Stimulated activated CD8-positive, alpha-beta memory T cell treated with anti-CD3 and anti-CD28 coated beads, Interleukin-4, amount 100 ng/mL, for 24 hours (primary cell): Measurements from ENCODE around the gene DNMT3B.
"Not testable (repeated sequence)": the region's sequence is repeated elsewhere in the genome, so short reads cannot be mapped to it uniquely, and the experiment has no call there.

Source experiments
- DNase-seq: peaks from one replicate; pipeline ENCODE4 v3.0.0-alpha.2; 2020; ENCODE audit warnings: low read depth

The DNMT3B gene

DNA sequence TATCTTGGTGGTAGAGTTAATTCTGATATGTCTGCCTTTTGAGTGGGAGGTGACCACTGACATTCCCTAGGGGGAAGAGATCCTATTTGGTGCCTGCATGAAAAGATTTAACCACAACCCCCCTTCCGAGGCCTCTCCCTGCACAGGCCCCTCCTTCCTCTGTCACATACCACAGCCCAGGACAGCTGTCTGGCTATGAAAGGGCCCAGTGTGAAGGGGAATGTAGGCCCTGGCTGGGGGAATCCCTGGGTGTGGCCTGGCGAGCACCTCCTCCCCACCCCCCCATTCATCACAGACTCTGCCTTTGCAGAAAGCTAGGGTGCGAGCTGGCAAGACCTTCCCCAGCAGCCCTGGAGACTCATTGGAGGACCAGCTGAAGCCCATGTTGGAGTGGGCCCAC lies 30.1 kb downstream of the DNMT3B start:
- peak; percentile 9 for DNase-seq

DNA sequence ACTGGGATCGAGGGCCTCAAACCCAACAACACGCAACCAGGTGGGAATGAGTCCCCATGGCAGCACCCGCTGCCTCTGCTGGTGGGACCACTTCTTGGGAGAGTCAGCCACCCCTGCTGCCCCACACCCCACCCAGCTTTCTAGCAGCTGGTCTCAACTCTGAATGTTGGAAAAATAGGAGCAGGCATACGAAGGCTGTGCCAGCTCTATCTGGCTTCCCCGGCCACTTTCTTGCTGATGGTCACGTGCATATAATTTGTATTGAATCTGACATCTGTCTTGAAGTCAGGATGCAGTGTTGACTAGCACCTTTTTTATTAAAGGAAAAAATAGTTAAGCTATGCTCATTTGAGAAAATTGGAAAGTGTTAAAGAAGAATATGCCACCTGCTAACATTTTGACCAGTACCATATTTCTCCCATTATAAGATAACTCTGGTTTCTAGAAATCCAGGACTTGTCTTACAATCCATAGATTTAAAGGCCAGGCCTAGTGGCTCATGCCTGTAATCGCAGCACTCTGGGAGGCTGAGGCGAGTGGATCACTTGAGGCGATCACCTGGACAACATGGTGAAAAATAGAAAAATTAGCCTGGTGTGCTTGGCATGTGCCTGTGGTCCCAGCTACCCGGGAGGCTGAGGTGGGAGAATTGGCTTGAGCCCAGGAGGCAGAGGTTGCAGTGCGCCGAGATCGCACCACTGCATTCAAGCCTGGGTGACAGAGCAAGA lies 30.7 kb downstream of the DNMT3B start:
- DNase-seq: no peak

DNA sequence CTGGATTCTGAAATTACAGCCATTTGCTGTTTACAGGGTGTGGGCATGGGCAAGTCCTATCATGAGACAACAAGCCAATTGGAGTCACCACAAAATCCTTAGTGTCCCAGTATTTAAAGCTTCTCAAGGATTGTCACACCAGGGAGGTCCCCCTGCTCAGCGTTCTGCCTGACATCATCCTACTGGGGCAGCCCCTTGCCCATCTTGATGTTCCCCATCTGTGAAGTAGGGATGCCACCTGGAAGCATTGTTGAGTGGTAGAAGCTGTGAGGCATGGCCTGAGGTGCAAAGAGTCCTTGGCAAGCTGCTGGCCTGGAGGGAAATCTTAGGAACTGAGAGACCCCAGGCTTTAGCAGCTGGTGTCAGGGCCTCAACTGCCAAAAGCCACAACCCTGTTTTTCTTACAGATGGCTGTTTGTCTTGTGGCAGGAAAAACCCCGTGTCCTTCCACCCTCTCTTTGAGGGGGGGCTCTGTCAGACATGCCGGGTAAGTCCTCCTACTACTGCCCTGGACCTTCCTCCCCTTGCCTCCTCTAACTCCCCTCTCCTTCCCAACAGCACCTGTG lies 34.3 kb downstream of the DNMT3B start:
- DNase-seq: no peak

DNA sequence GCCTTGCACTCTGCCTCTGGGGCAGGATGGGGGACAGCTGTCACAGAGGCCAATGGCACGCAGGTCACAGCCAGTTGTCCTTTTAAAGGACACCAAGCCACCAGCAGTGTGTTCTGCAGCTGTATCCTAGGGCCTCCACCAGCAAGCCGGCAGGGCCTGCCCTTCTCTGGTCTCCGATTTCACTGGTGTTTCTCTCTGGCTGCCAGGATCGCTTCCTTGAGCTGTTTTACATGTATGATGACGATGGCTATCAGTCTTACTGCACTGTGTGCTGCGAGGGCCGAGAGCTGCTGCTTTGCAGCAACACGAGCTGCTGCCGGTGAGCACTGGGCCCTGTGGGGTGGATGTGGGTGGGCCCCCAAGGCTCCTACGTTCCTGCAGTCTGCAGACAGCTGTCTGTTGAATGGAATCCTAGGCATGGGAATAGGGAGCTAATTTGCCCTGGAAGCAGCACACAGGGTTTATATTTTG lies 34.8 kb downstream of the DNMT3B start:
- DNase-seq: no peak

DNA sequence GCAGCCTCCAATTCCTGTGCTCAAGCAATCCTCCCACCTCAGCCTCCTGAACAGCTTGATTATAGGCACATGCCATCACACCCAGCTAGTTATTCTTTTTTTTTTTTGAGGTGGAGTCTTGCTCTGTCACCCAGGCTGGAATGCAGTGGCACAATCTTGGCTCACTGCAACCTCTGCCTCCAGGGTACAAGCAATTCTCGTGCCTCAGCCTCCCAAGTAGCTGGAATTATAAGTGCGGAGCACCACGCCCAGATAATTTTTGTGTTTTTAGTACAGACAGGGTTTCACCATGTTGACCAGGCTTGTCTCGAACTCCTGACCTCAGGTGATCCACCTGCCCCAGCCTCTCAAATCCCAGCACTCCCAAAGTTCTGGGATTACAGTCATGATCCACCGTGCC lies 35.4 kb downstream of the DNMT3B start:
- DNase-seq: not testable (repeated sequence)

DNA sequence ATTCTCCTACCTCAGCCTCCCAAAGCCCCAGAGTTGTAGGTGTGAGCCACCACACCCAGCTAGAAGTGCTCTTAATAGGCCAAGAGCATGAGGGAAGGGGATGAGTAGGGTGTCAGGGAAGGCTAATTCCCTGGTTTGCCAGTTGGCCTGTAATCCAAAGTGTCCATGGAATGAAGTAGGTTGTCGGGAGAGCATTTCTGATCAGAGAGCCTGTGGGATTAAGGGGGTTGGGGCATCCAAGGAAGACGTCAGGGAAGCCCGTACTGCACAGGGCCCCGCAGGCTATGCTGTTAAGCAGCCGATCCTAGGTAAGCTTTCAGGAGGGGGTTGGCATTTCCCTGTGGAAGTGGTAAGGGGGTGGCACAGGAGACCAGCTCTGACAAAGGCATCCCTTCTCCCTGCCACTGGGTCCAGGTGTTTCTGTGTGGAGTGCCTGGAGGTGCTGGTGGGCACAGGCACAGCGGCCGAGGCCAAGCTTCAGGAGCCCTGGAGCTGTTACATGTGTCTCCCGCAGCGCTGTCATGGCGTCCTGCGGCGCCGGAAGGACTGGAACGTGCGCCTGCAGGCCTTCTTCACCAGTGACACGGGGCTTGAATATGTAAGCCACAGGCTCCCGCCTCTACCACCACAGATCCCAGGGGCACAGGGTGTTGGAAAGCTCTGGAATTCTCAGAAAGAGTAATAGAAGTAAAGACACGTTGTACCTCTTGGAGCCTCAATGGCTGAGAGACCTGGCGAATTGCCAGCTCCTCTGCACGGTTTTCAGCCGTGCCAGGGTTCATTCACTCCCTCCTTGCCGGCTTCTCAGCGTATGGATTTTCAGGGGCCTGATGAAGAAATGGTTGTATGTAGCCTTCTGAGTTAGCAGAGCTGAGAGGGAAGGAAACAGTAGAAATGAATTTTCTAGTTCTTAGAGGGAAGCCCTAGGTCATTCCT lies 36.1 kb downstream of the DNMT3B start:
- no peak for DNase-seq

DNA sequence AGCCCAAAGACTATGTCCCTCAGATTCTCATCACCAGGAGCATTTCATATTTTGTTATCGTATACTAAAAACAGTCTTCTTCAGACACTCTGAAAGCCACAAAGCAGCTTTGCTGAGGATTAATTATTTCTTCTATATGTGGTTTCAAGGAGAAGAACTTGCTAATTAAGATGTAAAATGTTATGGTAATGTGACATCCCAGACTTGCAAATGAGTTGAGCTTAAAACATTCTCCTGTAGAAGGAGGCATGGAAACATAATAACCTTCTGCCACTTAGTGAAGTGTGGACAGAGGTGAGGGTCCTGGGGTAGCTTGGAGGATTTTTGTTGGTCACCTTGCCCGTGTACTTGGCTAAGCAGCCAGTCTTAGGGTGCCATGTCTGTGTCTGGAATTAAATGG lies 40.9 kb downstream of the DNMT3B start:
- no peak for DNase-seq

DNA sequence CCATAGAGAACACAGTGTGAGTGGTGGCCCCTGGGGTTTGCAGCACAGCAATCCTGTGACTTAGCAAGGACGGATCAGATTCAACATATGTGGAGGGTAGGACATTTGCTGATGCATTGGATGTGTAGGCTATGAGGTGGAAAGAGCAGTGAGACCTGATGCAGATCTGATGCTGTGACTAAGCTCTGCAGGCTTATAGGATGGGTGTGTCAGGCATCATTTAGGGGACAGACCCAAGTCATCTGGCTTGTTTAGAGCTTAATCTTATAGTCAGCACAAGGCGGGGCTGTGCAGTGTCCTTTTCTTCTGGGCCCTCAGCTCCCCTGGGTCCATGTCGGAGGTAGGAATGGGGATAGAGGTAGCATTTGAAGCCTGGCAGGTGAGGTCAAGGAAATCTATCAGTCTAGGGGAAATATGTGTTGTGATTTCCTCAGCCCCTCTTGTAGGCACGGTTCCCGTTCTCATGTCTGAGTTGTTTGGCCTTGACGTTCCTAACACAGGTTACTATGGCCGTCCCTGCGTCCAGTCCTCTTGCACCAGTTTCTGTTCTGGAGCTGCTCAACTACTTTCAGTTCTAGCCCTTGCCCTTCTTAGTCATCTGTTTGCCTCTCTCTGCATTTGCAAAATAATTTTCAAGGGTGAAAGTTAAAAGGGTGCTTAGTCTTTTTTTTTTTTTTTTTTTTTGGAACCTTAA lies 42.0 kb downstream of the DNMT3B start:
- no peak for DNase-seq

DNA sequence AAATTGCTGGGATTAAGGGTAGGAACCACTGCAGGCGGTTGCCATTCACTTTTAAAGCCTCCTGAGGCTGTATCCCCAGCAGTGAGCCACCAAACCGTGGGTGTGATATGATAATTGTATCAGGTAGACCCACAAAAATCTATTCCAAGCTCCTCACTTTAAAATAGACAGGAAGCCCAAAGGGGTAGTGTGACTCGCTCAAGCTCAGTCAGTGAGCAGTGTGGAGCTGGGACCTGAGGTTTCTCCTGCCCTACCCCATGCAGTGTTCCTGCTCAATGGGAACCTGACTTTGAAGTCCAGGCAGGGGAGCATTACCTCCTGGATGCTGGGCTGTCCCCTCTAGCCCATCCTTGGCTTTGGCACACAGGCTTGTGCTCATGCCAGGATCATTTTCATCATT lies 42.6 kb downstream of the DNMT3B start:
- DNase-seq: no peak

DNA sequence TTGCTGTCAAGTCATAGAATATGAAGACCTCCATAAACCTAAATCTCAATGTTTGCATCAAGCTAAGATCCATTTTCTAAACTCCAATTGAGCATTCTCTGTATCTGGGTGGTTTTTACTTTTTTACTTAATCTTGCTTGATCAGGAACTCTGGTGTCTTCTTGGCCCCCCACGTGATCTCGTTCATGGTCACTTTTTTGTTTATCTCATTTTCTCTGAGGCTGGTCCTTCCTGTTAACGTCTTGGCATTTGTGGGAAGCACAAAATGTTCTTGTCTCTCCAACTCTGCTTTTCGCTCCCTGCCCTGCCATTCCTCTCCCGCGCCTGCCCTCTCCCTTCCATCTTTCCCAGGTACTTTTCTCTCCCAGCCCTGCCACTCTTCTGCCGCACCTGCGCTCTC lies 43.5 kb downstream of the DNMT3B start:
- no peak for DNase-seq

DNA sequence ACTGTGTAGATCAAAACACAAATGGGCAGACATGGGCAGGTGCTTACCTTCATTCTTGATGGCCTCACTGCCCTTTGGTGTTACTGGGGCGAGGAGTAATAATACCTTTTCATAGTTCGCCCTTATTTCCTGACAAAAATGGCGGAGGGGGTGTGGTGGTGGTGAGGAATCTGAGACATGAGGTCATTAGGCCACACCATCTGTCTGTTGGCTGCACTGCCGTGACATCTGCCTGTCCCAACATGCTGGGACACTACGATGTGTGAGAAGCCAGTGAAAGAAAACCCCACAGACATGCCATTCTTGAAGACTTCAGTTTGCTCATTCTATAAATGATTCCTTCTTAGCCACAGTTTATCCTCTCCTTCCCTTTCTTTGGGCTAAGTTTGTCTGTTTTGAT lies 44.2 kb downstream of the DNMT3B start:
- no peak for DNase-seq

DNA sequence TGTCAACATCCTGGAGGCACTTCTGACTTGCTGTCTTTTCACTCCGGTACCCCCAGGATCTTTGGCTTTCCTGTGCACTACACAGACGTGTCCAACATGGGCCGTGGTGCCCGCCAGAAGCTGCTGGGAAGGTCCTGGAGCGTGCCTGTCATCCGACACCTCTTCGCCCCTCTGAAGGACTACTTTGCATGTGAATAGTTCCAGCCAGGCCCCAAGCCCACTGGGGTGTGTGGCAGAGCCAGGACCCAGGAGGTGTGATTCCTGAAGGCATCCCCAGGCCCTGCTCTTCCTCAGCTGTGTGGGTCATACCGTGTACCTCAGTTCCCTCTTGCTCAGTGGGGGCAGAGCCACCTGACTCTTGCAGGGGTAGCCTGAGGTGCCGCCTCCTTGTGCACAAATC lies 45.5 kb downstream of the DNMT3B start:
- DNase-seq: no peak

DNA sequence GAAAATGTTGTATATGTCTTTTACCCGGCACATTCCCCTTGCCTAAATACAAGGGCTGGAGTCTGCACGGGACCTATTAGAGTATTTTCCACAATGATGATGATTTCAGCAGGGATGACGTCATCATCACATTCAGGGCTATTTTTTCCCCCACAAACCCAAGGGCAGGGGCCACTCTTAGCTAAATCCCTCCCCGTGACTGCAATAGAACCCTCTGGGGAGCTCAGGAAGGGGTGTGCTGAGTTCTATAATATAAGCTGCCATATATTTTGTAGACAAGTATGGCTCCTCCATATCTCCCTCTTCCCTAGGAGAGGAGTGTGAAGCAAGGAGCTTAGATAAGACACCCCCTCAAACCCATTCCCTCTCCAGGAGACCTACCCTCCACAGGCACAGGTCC lies 46.3 kb downstream of the DNMT3B start:
- DNase-seq: no peak

DNA sequence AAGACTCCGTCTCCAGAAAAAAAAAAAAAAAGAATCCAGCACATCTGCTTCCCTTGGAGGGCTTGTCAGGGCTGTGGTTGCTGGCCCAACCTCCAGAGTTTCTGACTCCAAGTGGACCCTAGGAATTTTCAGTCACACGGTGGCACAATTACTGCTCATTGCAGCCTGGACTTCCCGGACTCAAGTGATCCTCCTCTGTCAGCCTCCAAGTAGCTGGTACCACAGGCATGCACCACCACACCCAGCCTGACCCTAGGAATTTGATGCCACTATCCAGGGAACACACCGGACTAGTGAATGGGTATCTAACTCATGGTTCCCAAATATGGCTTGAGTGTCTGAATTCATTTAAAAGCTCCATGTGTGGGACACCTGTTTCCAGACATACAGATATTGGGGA lies 47.7 kb downstream of the DNMT3B start:
- no peak for DNase-seq

DNA sequence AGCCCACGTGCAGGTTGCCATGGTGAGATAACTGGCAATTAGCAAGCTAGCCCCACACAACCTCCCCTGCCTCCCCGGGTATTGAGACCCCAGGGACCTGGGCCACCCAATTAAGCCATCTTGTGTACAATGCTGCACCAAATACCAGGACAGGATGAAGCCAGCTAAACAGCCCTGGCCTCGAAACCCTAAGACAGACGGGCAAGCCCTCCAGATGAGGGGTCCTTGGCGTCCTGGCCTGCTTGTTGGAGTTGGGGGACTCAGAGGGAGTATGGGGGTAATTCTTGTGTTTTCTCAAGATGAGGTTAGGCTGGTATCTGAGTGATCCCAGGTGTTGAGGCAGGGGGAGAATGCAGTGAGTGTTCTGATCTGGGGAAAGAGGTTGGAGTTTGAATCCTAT lies 48.8 kb downstream of the DNMT3B start:
- no peak for DNase-seq

DNA sequence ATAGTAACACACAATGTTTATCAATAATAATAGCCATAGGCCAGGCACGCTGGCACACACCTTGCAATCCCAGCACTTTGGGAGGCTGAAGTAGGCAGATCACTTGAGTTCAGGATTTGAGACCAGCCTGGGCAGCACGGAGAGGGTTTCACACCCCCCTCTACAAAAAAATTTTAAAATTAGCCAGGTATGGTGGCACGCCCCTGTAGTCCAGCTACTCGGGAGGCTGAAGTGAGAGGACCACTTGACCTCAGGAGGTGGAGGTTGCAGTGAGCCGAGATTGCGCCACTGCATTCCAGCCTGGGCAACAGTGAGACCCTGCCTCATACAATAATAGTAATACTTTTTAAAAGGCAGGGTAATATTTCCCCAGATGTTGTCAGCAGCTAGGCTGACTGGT lies 49.7 kb downstream of the DNMT3B start:
- no peak for DNase-seq

DNA sequence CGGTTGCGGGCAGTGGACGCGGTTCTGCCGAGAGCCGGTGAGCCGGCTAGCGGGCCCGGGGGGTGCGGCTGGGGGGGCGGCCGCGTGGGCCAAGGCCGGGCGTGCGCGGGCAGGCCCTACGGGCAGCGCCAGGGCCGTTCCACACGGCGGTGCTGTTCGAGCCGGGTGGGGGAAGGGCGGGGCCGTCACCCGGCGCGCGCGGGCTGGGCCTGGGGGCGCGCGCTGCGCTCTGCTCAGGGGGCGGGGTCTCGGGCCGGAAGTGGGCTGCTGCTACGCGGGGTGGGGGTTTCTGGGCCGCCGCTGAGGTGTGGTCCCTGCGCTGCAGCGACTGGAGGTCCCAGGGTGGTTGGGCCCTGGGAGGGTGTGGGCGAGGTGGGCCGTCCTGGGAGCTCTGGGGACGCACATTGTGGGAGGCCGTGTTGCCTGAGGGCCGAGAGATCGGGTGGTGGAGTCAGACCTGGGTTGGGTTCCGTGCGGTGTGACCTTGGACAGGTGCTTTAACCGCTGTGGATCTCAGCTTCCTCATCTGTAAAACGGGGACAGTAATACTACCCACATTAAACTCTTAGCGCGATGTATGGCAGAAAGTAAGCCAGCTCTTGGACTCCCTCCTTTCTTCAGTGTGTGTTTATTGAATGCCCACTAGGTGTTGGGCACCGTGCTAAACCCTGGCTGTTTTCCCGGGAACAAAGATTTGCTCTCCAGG lies 58.0 kb downstream of the DNMT3B start:
- DNase-seq: peak; percentile 69

DNA sequence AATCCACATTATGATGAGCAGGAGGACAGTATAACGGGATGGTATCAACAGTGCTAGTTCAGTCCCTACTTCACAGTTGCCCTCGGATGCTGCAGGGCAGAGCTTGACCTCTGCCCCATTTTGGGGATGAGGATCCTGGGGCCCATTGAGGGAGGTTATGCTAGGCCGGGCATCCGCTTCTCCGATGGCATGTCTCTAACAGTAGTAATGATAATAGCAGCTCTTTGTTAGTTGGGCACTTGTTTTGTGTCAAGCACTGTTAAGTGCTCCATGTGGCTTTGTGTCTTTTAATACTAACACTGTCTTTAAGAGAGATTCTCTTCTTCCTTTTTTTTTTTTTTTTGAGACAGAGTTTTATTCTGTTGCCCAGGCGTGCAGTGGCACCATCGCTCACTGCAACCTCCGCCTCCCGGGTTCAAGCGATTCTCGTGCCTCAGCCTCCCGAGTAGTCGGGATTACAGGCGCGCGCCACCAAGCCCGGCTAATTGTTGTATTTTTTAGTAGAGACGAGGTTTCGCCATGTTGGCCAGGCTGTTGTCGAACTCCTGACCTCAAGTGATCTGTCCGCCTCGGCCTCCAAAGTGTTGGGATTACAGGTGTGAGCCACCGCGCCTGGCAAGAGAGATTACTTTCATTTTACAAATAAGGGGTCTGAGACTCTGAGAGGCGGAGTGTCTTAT lies 58.7 kb downstream of the DNMT3B start:
- no peak for DNase-seq

DNA sequence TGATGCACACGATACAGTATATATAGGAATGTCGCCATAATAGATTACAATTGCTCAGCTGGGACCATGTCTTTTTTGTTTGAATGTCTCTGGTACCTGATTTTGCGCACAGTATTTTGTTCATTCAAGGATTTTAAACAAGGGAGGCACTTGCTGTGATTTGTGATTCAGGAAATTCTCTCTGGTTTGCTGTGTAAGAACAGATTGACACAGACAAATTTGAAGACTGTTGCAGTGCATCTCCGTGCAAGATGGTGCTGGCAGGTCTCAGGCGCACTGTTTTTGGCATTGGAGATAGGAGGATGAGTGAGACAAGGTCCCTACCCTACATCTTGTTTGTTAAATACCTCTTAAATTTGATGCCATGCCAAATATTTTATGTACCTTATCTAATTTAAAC lies 60.0 kb downstream of the DNMT3B start:
- DNase-seq: no peak

DNA sequence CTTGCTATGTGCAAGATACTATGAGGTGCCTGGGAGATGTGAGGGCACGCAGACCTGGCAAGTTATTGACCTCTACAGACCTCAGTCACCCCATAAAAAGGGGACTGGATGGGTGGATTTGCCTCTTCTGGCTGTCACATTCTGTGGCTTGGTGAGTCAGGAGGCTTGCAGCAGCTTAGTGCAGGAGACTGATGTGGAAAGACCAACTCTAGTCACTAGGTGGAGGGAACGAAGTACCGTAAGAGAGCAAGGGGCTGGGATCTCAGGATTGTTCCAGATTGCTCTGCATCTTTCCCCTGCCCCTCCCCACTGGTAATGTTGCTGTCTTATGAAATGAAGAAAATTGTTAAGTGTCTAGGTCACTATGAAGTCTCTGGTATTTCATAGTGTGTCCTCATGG lies 60.9 kb downstream of the DNMT3B start:
- DNase-seq: no peak
